H1 (cell line): ENCODE data around the gene SLC66A2. TPM values are rescaled to one million over a fixed set of nuclear protein-coding genes. Genes with fewer than 3 reads are reported as not detected.

Source experiments
- CHD1 ChIP-seq: IDR thresholded peaks from 2 replicates; pipeline ENCODE4 v1.6.1; 2012; ENCODE audit warnings: low read depth, low read length, improper control_type of control experiment
- EP300 ChIP-seq, 2 experiments: IDR thresholded peaks; 1 replicate in 1 of 2; 2 replicates in 1 of 2; pipeline ENCODE4 v1.6.1; 2011 to 2012; ENCODE audit warnings: low read depth in 2 of 2, low read length in 2 of 2, mild to moderate bottlenecking in 2 of 2, borderline replicate concordance in 1 of 2, inconsistent platforms in 1 of 2, moderate library complexity in 1 of 2
- JUN ChIP-seq: IDR thresholded peaks from 2 replicates; pipeline ENCODE4 v1.6.1; 2011; ENCODE audit warnings: low read depth, mild to moderate bottlenecking, improper control_type of control experiment, low read length
- KDM5A ChIP-seq: fragments of 200-600 bp; IDR thresholded peaks from 2 replicates; pipeline ENCODE4 v1.7.1; 2012; ENCODE audit warnings: mild to moderate bottlenecking, low read length, inconsistent platforms, mixed read lengths
- NANOG ChIP-seq: IDR thresholded peaks from 2 replicates; pipeline ENCODE4 v1.6.1; 2011; ENCODE audit warnings: low read length, low read depth, mild to moderate bottlenecking, inconsistent platforms; ENCODE audit not compliant: insufficient read depth, poor library complexity, severe bottlenecking
- RNF2 ChIP-seq: fragments of 200-900, 300-1000 bp; sonication (generic); IDR thresholded peaks from 2 replicates; pipeline ENCODE4 v1.7.1; 2016; ENCODE audit warnings: borderline replicate concordance, low read depth, mild to moderate bottlenecking, antibody characterized with exemption, low read length; ENCODE audit not compliant: poor library complexity, severe bottlenecking; ENCODE audit errors: missing control alignments
- YY1 ChIP-seq: IDR thresholded peaks from 2 replicates; pipeline ENCODE4 v1.6.1; 2011; ENCODE audit warnings: low read depth, mild to moderate bottlenecking, low read length
- polyA plus RNA-seq, 7 experiments: library from polyadenylated mRNA; depleted of rRNA in 3 of 7; stranded (reverse) in 5 of 7; unstranded in 2 of 7; fragments of >200 nt in 5 of 7; fragments of 200-250 nt in 2 of 7; gene quantifications; 1 replicate in 5 of 7; 2 replicates in 1 of 7; 4 replicates in 1 of 7; pipeline versions ENCODE4 v1.2.1 to v1.2.3, GENCODE V29; 2011 to 2013; ENCODE audit warnings: missing spikeins in 2 of 7, mixed read lengths in 2 of 7
- total RNA-seq: library from RNA; stranded (reverse); fragmentation: NEBNext Ultra II Directional; extraction: Animal tissue kit (Norgen Biotek cat#: 25700); gene quantifications from 2 replicates; pipeline ENCODE4 v1.2.1, GENCODE V29; 2021
- TF ChIP-seq, protein P1 (sequence below): IDR thresholded peaks from 2 replicates; pipeline ENCODE4 v1.6.1; 2011; ENCODE audit warnings: low read length, improper control_type of control experiment

The SLC66A2 gene
- total and polyA plus RNA-seq, 2 of the 8 experiments (the other 6 are each of a cell fraction or from before 2014, with no cell fraction given), result 15.0 to 18.9 TPM

DNA sequence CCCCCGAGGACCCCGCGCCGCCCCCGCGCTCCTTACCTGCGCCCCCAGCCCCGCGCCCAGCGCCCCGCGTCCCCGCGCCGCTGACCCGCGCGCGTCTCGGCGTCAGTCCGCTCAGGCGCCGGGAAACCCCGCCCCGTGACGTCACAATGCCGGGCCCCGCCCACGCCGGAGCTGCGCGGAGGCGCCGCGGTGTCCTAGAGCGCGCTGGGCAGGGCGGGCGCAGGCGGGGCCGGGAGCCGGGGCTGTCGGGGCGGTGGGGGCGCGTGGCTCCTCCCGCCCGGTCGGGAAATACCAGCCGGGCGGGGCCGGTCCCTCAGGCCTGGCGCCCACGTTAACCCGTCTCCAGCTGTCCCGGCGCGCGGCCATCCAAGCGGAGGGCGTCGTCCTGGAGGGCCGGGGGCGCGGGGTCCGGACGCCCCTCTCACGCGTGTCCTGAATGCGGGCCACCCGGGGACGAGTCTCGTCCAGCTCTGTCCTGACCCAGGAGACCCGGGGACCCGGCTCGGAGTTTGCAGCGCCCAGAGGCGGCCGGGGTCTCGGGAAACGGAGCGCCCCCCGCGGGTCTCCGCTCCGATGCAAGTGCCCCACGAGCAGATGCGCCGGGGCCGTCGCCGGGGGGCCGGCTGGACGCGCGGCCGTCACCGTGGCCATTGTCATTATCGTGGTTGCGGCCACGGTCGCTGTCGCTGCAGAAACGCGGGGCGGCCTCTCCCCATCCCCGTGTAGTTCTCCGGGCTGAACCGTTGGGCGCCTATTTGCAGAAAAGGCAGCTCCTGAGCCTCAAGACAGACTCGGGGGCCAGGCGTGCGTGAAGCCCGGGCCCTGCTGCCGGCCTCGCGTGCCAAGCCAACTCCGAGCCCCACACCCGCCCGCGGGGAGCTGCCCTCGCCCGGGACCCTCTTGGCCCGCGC lies at the start of gene SLC66A2 (continued):
- TF ChIP-seq, protein P1, sequence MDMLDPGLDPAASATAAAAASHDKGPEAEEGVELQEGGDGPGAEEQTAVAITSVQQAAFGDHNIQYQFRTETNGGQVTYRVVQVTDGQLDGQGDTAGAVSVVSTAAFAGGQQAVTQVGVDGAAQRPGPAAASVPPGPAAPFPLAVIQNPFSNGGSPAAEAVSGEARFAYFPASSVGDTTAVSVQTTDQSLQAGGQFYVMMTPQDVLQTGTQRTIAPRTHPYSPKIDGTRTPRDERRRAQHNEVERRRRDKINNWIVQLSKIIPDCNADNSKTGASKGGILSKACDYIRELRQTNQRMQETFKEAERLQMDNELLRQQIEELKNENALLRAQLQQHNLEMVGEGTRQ, result no peak
- TF ChIP-seq KDM5A (no peak), CHD1 (no peak), RNF2 (peak; percentile 68), YY1 (no peak), JUN (no peak), NANOG (no peak), EP300 (IDR thresholded peaks at IDR 0.05; ENCODE audit: borderline replicate concordance in 1 of 2, low read depth in 2 of 2, low read length in 2 of 2) (no peak)
